ENCODE measurements around the gene KCNH3. TPM values are rescaled to one million over a fixed set of nuclear protein-coding genes. Genes with fewer than 3 reads are reported as not detected.
"Not testable (repeated sequence)": the region's sequence is repeated elsewhere in the genome, so short reads cannot be mapped to it uniquely, and the experiment has no call there.

KCNH3 gene
- total and polyA plus RNA-seq, 2 experiments from 2014 or later: 0.21 to 0.52 TPM

- no peak for DNase-seq (ENCODE audit: low spot score)
- no peaks in the 10 kb centered on the region; the same call in 1 of the 2 replicates for H4K20me1 ChIP-seq (replicated peaks; ENCODE audit: insufficient read depth)
- peaks cover 14% of the 10 kb centered on the region; the same call in 2 of the 3 replicates for H3K4me1 Mint-ChIP-seq
- no peaks in the 10 kb centered on the region; the same call in 1 of the 2 replicates for H3K36me3 ChIP-seq (ENCODE audit: insufficient read depth)
- no peaks in the 10 kb centered on the region; the same call in 2 of the 3 replicates for H3K9me3 Mint-ChIP-seq
- H3K4me3 ChIP-seq: no peak overlapping the region
- H3K27ac Mint-ChIP-seq: no peak overlapping the region
- no peaks in the 10 kb centered on the region for H3K9me2 ChIP-seq (ENCODE audit: insufficient read depth)
- no peaks in the 10 kb centered on the region for H3F3A ChIP-seq (replicated peaks; ENCODE audit: low read depth)
- ATAC-seq: no peak
- H3K79me2 ChIP-seq (replicated peaks; ENCODE audit: insufficient read depth): no peaks in the 10 kb centered on the region
- no peak overlapping the region for H3K27ac ChIP-seq (ENCODE audit: low read depth)
- no peak overlapping the region for H3K4me2 ChIP-seq
- H3K36me3 Mint-ChIP-seq (ENCODE audit: low read depth): peaks cover 9% of the 10 kb centered on the region
- peaks cover 37% of the 10 kb centered on the region for H3K27me3 ChIP-seq (ENCODE audit: insufficient read depth)
- H3K27me3 Mint-ChIP-seq (ENCODE audit: insufficient read depth, low read depth, poor library complexity): peaks cover 20% of the 10 kb centered on the region
- TF ChIP-seq ZNF331 (CRISPR knock-in tag; IDR thresholded peaks at IDR 0.05; ENCODE audit: low read depth): no peak
- peaks cover 9% of the 10 kb centered on the region for H3K4me1 ChIP-seq (ENCODE audit: insufficient read depth)
- H2AFZ ChIP-seq: no peak overlapping the region
- no peak overlapping the region for H3K4me3 Mint-ChIP-seq
Observed at GRCh38 chr12:49531745-49532144, 7.1 kb upstream of the KCNH3 start.

- no peak overlapping the region for H3K4me3 ChIP-seq
- H3K9me2 ChIP-seq (ENCODE audit: insufficient read depth): no peaks in the 10 kb centered on the region
- H3K36me3 ChIP-seq (ENCODE audit: insufficient read depth): no peaks in the 10 kb centered on the region; the same call in 1 of the 2 replicates
- peaks cover 35% of the 10 kb centered on the region for H3K27me3 Mint-ChIP-seq (ENCODE audit: insufficient read depth, low read depth, poor library complexity)
- H2AFZ ChIP-seq: no peak overlapping the region
- no peaks in the 10 kb centered on the region for H3F3A ChIP-seq (replicated peaks; ENCODE audit: low read depth)
- peaks cover 4% of the 10 kb centered on the region; the same call in 1 of the 2 replicates for H4K20me1 ChIP-seq (replicated peaks; ENCODE audit: insufficient read depth)
- TF ChIP-seq REST (IDR thresholded peaks at IDR 0.05; ENCODE audit: unreplicated experiment) (no peak), ETS1 (IDR thresholded peaks at IDR 0.05) (no peak), EZH2phosphoT487 (IDR thresholded peaks at IDR 0.05; ENCODE audit: unreplicated experiment) (no peak)
- TF ChIP-seq, protein P1, sequence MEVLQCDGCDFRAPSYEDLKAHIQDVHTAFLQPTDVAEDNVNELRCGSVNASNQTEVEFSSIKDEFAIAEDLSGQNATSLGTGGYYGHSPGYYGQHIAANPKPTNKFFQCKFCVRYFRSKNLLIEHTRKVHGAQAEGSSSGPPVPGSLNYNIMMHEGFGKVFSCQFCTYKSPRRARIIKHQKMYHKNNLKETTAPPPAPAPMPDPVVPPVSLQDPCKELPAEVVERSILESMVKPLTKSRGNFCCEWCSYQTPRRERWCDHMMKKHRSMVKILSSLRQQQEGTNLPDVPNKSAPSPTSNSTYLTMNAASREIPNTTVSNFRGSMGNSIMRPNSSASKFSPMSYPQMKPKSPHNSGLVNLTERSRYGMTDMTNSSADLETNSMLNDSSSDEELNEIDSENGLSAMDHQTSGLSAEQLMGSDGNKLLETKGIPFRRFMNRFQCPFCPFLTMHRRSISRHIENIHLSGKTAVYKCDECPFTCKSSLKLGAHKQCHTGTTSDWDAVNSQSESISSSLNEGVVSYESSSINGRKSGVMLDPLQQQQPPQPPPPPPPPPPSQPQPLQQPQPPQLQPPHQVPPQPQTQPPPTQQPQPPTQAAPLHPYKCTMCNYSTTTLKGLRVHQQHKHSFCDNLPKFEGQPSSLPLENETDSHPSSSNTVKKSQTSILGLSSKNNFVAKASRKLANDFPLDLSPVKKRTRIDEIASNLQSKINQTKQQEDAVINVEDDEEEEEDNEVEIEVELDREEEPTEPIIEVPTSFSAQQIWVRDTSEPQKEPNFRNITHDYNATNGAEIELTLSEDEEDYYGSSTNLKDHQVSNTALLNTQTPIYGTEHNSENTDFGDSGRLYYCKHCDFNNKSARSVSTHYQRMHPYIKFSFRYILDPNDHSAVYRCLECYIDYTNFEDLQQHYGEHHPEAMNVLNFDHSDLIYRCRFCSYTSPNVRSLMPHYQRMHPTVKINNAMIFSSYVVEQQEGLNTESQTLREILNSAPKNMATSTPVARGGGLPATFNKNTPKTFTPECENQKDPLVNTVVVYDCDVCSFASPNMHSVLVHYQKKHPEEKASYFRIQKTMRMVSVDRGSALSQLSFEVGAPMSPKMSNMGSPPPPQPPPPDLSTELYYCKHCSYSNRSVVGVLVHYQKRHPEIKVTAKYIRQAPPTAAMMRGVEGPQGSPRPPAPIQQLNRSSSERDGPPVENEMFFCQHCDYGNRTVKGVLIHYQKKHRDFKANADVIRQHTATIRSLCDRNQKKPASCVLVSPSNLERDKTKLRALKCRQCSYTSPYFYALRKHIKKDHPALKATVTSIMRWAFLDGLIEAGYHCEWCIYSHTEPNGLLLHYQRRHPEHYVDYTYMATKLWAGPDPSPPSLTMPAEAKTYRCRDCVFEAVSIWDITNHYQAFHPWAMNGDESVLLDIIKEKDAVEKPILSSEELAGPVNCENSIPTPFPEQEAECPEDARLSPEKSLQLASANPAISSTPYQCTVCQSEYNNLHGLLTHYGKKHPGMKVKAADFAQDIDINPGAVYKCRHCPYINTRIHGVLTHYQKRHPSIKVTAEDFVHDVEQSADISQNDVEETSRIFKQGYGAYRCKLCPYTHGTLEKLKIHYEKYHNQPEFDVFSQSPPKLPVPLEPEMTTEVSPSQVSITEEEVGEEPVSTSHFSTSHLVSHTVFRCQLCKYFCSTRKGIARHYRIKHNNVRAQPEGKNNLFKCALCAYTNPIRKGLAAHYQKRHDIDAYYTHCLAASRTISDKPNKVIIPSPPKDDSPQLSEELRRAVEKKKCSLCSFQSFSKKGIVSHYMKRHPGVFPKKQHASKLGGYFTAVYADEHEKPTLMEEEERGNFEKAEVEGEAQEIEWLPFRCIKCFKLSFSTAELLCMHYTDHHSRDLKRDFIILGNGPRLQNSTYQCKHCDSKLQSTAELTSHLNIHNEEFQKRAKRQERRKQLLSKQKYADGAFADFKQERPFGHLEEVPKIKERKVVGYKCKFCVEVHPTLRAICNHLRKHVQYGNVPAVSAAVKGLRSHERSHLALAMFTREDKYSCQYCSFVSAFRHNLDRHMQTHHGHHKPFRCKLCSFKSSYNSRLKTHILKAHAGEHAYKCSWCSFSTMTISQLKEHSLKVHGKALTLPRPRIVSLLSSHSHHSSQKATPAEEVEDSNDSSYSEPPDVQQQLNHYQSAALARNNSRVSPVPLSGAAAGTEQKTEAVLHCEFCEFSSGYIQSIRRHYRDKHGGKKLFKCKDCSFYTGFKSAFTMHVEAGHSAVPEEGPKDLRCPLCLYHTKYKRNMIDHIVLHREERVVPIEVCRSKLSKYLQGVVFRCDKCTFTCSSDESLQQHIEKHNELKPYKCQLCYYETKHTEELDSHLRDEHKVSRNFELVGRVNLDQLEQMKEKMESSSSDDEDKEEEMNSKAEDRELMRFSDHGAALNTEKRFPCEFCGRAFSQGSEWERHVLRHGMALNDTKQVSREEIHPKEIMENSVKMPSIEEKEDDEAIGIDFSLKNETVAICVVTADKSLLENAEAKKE (CRISPR knock-in tag; IDR thresholded peaks at IDR 0.05): no peak
- no peaks in the 10 kb centered on the region; the same call in 2 of the 3 replicates for H3K9me3 Mint-ChIP-seq
- H3K4me2 ChIP-seq: no peak overlapping the region
- peaks cover 17% of the 10 kb centered on the region for H3K4me1 ChIP-seq (ENCODE audit: insufficient read depth)
- no peak overlapping the region for H3K27ac Mint-ChIP-seq
- DNase-seq (ENCODE audit: low spot score): no peak
- H3K27ac ChIP-seq (ENCODE audit: low read depth): no peak overlapping the region
- peaks cover 3% of the 10 kb centered on the region for H3K36me3 Mint-ChIP-seq (ENCODE audit: low read depth)
- H3K27me3 ChIP-seq (ENCODE audit: insufficient read depth): peaks cover 53% of the 10 kb centered on the region
- no peaks in the 10 kb centered on the region for H3K79me2 ChIP-seq (replicated peaks; ENCODE audit: insufficient read depth)
- no peak for ATAC-seq
- no peak overlapping the region for H3K4me3 Mint-ChIP-seq
- H3K4me1 Mint-ChIP-seq: peaks cover 14% of the 10 kb centered on the region; the same call in 2 of the 3 replicates
Observed at GRCh38 chr12:49533331-49533730, 5.5 kb upstream of the KCNH3 start.

DNA sequence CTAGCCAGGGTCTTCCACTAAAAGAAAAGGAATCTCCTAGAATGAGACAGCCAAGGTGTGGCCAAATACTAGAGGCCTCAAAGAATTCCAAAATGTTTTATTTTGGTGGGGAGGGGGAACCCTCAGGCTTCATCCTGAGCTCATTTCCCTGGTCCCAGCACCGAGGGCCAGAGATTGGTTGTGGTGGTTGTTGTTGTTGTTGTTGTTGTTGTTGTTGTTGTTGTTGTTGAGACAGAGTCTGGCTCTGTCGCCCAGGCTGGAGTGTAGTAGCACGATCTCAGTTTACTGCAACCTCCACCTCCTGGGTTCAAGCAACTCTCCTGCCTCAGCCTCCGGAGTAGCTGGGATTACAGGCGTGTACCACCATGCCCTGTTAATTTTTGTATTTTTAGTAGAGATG lies 4.7 kb upstream of the KCNH3 start:
- not testable (repeated sequence) for H3K9me2 ChIP-seq (ENCODE audit: insufficient read depth); H3K36me3 ChIP-seq (ENCODE audit: insufficient read depth); H3K27ac Mint-ChIP-seq; H3K79me2 ChIP-seq (replicated peaks; ENCODE audit: insufficient read depth); H3K36me3 Mint-ChIP-seq (ENCODE audit: low read depth); H3K4me3 ChIP-seq; H4K20me1 ChIP-seq (replicated peaks; ENCODE audit: insufficient read depth); DNase-seq (ENCODE audit: low spot score); H3K4me3 Mint-ChIP-seq; H3K9me3 Mint-ChIP-seq; H3F3A ChIP-seq (replicated peaks; ENCODE audit: low read depth); H3K4me2 ChIP-seq; H3K27ac ChIP-seq (ENCODE audit: low read depth); ATAC-seq; H2AFZ ChIP-seq
- peaks cover 38% of the 10 kb centered on the region for H3K27me3 Mint-ChIP-seq (ENCODE audit: insufficient read depth, low read depth, poor library complexity)
- Histone ChIP-seq H3K4me1 (ENCODE audit: insufficient read depth) (peaks cover 17% of the 10 kb centered on the region), H3K27me3 (ENCODE audit: insufficient read depth) (peaks cover 61% of the 10 kb centered on the region)
- H3K4me1 Mint-ChIP-seq: peaks cover 14% of the 10 kb centered on the region; the same call in 2 of the 3 replicates

Measured in GM23338 (cell line).